ENCODE results near the gene EN1. TPM values are rescaled to one million over a fixed set of nuclear protein-coding genes. Genes with fewer than 3 reads are reported as not detected.

The EN1 gene
- polyA plus RNA-seq, 1 donor, result 6.1 TPM

GRCh38 chr2:118843483-118844132, 3.8 kb downstream of the EN1 start:
- no peak for DNase-seq (ENCODE audit: low read depth)

GRCh38 chr2:118842661-118843482, 4.6 kb downstream of the EN1 start:
- no peak for DNase-seq (ENCODE audit: low read depth)

DNA sequence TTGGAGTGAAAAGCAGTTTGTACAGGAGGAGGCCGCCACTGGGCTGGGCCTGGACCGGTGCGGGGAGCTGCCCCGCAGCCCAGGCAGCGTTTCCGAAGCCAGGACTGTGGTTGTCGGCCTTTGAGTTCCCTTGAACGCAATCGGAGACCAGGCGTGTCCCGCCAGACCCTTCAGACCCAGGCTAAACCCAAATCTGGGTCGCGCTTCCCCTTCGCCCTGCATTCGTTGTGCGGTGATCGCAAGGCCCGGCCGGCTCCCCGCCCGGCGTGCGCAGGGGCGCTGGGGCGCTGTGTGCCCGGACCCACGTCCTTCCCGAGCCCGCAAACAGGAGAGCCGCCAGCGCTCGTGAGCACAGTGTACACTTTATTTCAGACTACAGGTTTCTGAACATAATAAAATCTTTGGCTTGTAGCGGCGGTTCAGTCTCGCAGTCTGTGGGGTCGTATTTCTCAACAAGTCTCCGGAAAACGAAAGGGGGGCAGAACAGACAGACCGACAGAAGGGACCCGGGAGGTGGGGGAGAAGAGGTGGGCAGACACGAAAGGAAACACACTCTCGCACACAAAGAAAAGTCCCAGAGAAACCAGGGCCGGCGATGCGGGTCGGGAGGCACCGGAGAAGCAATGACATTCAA, 5.5 kb downstream of the EN1 start:
- DNase-seq (ENCODE audit: low read depth), result no peak

- no peak for DNase-seq (ENCODE audit: low read depth)
These were observed 6.0 kb downstream of the EN1 start for GRCh38 chr2:118841450-118841827.

- no peak for DNase-seq (ENCODE audit: low read depth)
These were observed 8.6 kb downstream of the EN1 start for GRCh38 chr2:118838741-118839455.

GRCh38 chr2:118837621-118838020, 9.8 kb downstream of the EN1 start:
- DNase-seq (ENCODE audit: low read depth), result no peak

- DNase-seq (ENCODE audit: low read depth), result no peak
These were observed 10.4 kb downstream of the EN1 start for GRCh38 chr2:118837067-118837466.

DNA sequence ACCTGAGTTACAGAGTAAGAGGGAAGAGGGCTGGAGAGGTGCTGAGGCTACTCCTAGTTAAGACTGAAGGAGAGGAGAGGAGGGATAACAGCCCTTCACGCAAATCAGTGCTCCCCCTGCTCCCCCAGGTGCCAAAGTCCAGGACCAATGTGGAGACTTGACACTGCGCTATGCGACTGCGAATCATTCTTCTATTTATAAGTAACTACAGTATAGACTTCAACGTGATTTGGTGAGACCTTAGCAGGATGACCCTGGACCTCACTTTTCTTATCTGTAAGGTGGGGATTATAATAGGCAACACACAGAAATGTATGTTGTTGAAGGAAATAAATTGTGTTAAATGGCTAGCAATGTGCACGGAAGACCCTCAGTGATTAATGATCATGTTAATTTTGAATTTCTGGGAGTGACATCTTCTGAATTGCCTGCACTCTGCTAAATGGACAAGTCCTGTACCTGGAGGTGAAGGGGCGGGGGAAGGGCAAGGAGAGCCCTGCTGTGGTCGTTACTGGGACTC, 11.0 kb downstream of the EN1 start:
- no peak for DNase-seq (ENCODE audit: low read depth)

DNA sequence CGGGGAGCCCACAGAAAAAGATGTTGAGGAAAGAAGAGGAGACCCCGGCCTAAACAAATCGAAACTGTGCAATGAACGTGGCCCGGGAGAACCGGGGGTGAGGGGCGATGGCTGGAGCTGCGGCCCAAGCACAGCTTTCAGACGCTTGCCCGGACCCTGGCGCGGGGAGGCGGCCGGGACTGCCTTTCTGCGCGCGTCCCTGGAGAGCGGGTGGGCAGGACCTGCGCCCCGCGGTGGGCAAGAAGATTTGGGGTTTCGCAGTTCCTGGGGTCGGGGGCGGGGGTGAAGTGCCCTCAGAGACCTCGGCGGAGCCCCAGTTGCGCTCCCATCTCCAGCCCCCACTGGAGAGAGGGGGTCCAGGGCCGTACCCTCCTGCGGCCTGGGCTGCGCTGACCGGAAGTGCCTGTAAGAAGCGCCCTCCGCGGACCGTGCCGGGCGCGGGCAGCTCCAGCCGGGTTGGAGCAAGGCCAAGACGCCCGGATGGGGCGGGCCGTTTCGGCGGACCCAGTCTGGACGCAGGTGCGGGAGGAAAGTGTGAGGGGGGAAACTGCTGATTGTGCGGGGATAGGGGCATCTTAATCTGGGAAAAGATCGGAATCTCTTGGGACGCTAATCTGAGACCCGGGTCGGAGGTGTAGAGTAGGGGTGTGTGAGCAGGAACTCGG, 11.6 kb downstream of the EN1 start:
- DNase-seq (ENCODE audit: low read depth), result no peak

- no peak for DNase-seq (ENCODE audit: low read depth)
These were observed 12.3 kb downstream of the EN1 start for GRCh38 chr2:118834901-118835745.

- DNase-seq (ENCODE audit: low read depth), result no peak
These were observed 13.0 kb downstream of the EN1 start for GRCh38 chr2:118834440-118834810.

DNA sequence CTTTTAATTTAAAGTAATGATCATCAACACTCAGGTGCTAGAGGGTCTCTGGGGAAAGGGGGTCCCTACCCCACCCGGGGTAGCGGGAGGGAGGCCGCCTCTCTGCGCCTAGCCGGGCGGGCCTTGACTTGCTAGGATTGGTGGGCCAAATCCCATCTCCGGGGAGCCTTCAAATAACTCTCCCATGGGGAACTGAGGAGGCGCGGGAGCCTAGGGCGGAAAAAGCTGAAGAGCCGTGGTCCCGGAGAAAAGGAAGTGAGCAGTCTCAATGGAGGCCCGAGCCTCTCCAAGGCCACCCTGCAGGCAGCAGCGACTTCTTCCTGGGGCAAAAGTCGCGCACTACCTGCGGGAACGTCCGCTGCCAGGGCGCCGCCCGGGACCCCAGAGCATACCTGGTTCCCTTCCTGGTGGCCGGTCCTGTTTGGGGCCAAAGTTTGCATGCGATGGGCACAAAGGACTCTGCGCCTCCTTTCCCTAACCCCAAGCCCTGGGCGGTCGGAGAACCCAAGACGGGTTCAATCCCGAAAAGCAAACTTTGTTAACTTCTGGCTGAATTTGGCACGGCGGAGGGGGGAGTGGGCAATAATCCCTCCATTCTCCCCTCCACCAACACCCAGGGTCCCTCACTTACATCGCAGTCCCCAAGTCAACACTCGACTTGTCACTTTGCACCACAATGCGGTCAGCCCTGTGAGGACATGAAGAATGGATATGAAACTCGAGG, 13.6 kb downstream of the EN1 start:
- no peak for DNase-seq (ENCODE audit: low read depth)

- DNase-seq (ENCODE audit: low read depth), result no peak
These were observed 14.4 kb downstream of the EN1 start for GRCh38 chr2:118832791-118833715.

GRCh38 chr2:118832071-118832790, 15.2 kb downstream of the EN1 start:
- DNase-seq (ENCODE audit: low read depth), result no peak

DNA sequence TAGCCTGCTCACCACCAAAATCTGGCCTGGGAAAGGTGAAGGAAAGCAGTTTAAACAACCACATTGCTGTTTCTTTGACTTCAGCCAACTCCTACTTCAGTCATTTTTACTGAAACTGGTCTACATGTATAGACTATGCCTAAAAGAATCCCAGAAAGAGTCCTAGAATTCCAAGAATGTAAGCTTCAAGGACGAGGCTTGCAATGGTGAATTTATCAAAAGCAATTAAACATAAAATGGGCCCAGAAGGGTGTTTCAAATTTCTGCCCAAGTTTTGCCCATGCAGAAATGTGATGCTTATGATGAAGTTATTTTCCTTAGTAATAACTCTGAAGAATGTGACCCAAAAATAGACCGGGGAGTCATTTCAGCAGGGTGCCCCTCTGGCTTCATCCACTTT, 16.6 kb downstream of the EN1 start:
- no peak for DNase-seq (ENCODE audit: low read depth)

GRCh38 chr2:118830118-118830517, 17.3 kb downstream of the EN1 start:
- no peak for DNase-seq (ENCODE audit: low read depth)

DNA sequence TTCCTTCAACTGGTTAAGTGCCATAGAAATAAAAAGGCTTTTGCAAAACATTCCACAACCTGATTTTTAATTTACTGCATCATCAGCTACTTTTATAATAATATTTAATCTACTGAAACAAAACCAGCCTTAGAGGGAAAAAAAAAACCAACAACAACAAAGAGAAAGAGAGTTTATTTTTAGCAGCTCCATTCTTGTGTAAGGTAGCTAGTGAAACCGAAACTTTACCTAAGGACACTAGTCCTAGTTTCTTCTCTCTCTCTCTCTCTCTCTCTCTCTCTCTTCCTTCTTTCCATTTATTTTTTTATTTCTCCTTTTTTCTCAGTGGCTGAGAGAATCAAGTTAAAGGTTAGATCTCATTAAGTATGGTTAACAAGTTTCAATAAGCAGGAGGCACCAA, 21.4 kb downstream of the EN1 start:
- no peak for DNase-seq (ENCODE audit: low read depth)

GRCh38 chr2:118823633-118824032, 23.8 kb downstream of the EN1 start:
- no peak for DNase-seq (ENCODE audit: low read depth)

Measured in forelimb muscle (tissue), 1 donor.